ENCODE data around the gene CCDC68.
"Not testable (repeated sequence)": the region's sequence is repeated elsewhere in the genome, so short reads cannot be mapped to it uniquely, and the experiment has no call there.

The CCDC68 gene, protein sequence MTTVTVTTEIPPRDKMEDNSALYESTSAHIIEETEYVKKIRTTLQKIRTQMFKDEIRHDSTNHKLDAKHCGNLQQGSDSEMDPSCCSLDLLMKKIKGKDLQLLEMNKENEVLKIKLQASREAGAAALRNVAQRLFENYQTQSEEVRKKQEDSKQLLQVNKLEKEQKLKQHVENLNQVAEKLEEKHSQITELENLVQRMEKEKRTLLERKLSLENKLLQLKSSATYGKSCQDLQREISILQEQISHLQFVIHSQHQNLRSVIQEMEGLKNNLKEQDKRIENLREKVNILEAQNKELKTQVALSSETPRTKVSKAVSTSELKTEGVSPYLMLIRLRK

DNA sequence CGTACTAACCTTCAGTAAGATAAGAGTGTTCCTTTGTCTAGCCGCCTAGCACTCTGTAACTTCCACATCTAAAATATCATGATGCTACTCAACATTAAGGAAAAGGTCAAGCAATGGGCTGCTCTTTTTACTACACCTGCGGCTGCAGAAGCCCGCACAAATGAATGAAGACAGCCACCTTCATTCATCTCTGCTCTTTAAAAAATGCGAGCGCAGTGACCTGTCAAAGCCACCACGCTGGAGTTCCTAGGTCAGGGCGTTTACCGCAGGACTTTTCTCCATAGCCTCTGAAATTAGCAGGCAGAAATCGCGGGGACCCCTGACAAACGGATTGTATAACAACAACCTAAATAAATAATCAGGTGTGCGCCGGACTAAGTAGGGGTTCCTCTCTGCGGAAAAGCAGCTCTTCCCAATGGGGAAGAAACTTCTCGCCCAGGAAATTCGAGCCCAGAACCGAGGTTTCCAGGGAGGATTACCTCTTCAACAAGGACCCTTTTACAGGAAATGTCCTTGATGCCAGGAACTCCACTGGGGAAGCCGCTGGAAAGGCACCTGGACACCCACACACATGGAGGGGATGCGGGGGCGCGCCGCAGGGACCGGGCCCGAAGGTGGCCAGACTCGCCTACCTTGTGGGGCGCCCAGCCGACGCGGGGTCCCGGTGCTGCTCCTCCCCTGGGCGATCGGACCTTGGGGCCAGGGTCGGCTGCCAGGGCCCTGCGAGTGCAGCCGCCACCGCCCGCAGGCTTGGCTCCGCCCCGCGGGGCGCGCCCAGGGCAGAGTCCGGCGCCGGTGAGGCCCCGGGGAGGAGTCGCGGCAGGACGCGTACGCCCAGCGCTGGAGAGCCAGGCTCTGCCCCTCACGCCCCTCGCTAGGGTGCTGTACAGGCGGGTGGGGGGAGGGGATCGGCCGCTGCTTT, at the start of gene CCDC68:
Gene CCDC68, minus strand, starts transcription at position 758 of the 922 bp plus-strand sequence. CDS start 16,670 bp downstream, outside the sequence.
- peak; percentile 59 for DNase-seq

DNA sequence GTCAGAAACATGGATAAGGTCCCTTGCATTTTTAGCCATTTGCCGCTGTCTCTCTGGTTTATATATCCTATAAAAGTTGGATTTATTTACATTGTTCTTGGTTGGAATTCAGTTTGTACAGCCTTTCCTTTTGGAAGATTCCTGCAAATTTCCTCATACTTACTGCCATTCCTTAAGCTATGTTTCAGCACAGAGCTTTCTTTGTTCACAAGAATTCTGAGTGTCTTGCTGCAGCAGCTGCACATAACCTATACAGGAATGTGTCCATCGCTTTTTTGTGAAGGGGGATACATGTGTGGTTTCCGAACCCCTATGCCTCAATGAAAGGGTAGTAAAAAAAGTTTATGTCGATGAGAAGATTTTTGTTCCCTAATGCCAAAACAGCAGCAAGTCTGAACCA, 48.3 kb upstream of the CCDC68 start:
- no peak for DNase-seq

DNA sequence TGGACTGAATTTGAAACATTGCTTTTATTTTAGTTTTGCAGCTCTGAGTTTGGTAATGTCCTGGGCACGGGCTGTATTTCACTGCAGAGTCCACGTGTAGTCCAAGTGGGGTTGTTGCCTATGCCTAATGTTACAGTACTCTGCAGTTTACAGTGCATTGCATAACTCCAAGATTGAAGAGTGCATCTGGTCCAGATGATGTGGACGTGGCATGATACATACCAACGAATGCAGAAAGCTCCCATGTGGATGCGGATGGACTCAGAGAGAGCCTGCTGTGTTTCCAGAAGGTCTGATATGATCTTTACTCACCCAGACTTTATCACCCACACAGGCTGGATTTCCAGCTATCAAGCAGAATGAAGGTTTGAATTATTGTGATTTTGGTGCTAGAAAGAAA, 44.4 kb upstream of the CCDC68 start:
- DNase-seq, result no peak

DNA sequence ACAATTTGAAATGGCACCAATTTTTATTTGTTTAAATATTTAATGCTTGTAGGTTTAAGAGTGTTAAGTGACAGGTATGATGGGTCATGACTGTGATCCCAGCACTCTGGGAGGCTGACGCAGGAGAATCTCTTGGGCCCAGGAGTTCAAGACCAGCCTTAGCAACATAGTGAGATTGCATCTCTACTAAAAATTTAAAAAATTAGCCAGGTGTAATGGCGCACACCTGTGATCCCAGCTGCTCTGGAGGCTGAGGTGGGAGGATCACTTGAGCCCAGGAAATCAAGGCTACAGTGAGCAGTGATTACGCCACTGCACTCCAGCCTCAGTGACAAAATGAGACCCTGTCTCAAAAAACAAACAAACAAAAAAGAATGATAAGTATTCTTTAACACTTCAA, 43.0 kb upstream of the CCDC68 start:
- no peak for DNase-seq

DNA sequence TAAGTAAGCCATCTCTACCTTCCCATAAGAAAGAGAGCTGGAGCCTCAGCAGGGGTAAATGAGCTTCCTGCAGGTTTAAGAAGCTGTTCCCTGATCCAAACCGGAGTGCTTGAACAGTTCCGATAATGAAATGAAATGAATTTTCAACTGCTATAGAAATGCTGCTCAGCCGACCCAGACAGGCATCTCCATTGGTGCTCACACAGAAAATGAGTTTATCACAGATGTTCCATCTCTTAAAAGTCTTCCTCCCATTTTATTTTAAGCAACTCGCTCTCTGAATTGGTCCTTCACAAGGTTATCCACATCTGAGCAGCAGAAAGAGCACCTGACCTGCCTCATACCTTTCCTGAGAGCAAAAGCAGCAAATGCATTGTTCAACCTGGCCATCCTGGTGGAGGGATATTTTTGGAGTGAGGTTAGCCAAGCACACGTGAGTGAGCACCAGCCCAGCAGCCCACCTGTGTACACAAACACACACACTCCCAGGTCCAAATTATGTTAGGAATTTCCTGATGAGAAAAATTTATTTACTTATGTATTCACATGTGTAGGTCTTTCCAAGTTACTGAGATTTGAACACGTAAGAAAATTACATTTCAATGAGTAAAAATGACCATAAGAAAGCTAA, 42.2 kb upstream of the CCDC68 start:
- peak; percentile 51 for DNase-seq

DNA sequence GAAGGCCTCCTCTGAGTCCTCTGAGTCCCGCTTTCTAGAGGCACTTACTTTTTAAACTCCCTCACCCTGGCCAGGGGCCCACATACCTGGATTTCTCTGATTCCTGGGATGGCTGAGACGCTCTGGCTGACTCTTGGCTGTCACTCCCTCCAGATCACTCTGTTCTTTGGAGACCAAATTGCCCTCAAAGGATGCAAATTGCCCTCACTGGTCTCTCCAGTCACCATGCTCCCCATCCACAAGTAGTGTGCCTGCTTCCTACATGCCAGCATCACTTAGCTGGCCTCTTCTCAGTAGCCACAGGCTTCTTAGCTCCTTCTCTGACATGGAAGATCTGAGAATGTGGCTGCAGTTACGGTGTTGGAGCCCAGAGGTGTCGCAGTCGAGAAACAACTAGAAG, 41.3 kb upstream of the CCDC68 start:
- DNase-seq, result no peak

DNA sequence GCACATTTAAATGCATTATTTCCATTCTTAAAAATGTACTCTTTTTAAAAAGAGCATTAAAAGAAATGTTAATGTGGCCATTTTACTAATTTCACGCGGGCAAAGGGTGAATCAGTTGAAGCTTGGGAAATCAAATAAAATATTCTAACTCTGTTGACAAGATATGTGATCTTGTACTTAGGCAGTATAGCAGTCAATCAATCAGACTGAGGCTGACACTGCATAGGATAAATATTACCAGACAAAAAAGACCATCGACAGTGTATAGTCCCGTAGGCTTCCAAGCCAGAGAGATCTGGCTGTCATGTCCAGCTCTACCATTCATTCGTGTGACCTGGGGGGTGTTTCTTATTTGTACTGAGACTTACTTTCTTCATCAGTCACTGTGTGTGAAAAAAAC, 39.8 kb upstream of the CCDC68 start:
- DNase-seq, result no peak

DNA sequence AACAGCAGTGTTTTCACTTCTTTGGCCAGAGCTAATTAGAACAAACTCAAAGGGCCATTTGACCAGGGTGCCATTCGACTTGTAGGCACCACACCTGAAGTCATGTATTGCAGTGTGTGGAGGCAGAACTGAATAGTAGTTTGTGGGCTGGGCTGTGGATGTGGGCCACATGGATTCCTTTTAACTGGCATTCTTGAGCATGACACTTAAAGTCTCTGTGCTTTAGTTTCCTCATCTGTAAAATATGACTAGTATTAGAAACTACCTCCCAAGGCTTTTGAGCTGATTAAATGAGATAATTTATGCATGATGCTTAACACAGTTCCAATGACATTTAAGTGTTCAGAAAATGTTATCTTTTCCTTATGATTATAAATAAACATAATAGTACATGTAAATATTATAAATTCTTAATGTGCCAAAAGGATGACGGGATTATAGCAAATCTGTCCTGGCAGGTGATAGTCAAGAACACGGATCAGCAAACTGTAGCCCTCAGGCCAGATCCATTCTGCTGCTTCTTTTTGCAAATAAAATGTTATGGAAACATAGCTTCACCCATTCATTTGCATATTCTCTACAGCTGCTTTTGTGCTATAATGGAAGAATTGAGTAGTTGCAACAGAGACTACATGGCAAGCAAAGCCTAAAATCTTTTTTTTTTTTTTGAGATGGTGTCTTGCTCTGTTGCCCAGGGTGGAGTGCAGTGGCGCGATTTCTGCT, 36.3 kb upstream of the CCDC68 start:
- DNase-seq, result no peak

DNA sequence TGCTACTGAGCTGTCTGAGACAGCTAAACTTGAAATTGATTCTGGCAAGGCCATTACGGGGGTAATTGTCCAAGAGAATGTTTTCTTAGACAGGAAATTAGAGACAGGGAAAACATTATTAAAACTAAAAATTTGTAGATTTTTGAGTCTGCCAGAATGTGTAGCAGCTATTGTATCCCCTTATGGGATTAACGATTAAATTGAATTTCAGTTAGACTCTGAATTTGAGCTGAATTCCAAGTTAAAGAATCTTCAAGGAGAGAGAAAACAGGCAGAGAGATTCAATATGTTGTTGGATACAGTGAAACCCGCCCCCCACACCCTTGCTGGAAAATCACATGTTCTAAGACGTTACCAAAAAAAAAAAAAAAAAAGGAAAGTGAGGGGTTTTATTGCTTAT, 32.7 kb upstream of the CCDC68 start:
- no peak for DNase-seq

DNA sequence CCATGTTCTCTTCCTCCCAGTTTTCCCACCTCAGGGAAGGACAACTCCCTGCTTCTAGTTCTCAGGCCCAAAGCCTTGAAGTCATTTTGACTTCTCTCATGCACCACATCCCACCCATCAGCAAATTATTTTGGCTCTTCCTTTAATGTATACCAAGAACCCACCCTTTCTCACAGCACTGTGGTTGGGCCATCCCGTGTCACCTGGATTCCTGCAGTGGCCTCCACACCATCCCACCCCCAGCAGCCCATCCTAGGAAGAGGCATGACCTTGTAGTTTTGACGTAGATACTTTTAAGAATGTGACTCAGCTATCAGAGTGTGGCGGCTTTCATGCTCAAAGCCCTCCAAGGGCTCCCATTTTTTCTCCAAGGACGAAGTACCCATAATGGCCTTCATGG, 25.6 kb upstream of the CCDC68 start:
- no peak for DNase-seq

DNA sequence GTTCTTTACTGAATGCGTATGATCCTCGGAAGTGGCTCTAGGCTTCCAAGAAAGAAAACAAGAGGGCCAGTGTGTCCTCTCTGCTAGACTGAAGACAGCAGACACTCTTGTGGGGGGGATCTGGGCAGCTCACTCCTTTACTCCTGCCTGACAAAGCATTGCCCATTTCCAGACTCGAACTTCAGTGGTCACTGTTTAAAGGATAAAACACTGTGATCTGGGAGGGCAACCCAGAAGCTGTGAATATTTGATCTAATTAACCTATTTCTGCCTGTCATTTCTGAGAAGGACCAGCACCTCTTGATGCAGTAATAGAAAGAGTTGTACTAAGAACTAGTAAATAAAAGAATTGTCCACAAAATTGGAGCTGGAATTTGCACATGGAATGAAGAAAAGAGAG, 24.5 kb upstream of the CCDC68 start:
- DNase-seq, result no peak

DNA sequence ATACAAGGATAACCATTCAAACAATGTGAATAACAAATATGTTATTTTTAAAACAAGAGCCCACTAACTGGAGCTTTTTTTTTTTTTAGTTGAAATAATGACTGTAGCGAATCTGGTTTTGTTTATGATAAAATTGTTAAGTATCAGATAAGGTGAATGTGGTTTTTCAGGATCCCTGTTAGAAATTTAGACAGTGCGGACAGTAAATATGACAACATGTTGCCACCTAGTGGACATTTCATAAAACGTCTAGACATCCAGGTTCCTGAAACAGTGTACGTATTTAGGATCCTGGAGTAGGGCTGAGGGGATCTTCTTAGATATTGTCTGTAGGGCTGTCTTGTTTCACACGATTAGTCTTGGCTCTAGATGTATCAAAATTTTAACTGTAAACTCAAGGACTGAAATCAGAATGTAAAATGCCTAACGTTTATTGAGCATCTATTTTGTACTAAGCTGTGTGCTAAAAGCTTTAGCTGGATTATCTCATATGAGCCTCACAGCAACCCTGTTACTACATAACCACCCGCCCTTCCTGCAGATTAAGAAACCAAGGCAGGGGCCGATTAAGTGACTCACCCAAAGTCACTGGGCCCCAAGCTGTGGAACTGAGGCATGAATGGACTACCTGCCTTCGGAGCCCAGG, 23.9 kb upstream of the CCDC68 start:
- peak; percentile 74 for DNase-seq

DNA sequence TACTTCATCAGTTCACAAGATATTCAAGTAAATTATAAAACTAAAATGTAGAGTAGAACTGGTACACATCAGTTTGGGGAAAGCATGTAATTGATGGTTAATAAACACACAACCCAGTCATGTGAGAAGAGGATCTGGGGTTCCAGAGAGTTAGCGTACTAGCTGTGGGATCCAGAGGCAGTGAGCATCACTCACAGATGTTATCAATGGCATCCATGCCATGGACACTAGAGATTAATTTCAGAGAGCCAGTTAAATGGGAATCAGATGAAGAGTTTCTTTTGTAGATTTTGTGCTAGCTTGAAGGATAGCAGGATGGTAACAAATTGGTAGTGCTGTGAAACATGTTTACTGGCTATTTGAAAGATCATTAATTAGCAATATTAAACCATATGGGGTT, 21.8 kb upstream of the CCDC68 start:
- no peak for DNase-seq

DNA sequence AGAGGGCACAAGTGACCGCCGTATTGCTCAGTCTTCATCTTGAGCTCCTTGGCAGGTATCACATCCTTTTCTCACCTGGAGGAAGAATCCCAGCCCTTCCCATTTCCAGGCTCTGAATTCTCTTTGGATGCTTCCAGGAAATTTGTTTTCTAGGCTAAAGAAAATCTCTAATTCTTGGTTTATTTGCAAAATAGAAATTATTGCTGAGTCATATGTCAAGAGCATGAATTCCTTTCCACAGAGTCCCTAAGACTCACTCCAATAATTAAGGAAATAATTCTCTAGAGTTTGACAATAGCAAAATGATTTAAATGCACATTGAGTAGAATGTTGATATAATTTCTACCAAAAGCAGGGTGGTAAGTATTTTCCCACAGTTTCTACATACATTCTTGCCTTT, 16.3 kb upstream of the CCDC68 start:
- no peak for DNase-seq

DNA sequence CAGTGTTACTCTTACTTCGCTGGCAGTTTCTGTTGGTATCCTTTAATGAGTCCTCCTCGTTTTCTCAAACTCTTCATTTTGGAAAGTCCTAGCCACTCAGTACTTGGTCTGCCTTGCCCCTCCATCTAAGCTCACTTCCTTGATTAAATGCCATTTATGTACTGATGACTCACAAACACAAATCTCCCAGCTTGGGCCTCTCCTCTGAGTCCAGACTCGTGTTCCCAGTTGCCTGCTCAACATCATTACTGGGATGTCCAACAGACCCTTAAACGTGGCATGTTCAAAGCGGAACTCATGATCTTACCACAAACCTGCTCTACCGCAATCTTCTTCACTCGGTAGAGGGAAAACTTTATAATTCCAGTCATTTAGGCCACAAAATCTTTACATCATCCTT, 13.8 kb upstream of the CCDC68 start:
- DNase-seq, result no peak

DNA sequence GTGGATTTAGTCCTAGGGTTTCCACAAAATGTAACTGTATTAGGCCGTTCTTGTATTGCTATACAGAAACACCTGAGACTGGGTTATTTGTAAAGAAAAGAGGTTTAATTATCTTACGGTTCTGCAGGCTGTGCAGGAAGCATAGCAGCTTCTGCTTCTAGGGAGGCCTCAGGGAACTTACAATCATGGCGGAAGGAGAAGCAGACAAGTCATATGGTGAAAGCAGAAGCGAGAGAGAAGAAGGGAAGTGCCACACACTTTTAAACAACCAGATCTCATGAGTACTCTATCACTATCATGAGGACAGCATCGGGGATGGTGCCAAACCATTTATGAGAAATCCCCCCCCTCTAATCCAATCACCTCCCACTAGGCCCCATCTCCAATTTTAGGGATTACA, 9.5 kb upstream of the CCDC68 start:
- DNase-seq, result no peak

DNA sequence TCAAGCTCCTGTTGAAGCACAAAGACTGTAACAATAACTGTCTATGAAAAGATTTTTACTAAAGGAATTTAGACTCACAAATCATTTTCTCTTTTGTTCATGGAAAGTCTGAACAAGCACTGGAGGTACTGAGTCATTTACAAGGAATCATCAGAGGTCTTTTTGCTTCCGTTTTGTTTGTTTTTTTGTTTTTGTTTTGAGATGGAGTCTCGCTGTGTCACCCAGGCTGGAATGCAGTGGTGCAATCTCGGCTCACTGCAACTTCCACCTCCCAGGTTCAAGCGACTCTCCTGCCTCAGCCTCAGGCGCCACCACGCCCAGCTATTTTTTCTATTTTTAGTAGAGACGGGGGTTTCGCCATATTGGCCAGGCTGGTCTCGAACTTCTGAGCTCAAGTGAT, 9.0 kb upstream of the CCDC68 start:
- DNase-seq, result not testable (repeated sequence)

DNA sequence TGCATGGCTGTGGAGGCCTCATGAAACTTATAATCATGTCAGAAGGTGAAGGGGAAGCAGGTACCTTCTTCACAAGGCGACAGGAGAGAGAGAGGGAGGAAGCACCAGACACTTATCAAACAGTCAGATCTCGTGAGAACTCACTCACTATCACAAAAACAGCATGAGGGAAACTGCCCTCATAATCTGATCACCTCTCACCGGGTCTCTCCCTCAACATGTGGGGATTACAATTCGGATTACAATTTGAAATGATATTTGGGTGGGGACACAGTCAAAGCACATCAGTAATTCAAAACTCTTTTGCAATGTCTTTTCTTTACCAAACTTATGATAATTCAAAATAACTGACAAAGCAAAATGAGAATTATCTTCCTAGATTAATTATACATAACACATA, 8.5 kb upstream of the CCDC68 start:
- DNase-seq, result no peak

DNA sequence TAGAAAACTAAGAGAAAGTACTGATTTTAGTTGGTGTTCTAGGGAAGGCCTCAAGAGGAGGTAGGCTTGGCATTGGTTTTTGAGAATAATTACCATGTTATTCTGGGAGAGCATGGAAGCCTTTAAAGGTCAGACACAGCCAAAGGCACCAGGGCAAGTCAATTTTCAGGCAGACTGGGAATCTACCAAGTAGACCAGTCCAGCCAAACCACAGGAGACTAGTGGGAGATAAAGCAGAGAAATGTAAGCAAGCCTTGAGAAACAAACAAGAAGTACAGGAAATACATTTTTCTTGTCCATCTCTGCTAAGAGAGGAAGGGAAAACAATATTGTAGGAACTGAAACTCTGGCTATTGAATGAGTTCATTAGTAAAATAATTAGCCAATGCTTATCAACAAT, 5.5 kb upstream of the CCDC68 start:
- no peak for DNase-seq

DNA sequence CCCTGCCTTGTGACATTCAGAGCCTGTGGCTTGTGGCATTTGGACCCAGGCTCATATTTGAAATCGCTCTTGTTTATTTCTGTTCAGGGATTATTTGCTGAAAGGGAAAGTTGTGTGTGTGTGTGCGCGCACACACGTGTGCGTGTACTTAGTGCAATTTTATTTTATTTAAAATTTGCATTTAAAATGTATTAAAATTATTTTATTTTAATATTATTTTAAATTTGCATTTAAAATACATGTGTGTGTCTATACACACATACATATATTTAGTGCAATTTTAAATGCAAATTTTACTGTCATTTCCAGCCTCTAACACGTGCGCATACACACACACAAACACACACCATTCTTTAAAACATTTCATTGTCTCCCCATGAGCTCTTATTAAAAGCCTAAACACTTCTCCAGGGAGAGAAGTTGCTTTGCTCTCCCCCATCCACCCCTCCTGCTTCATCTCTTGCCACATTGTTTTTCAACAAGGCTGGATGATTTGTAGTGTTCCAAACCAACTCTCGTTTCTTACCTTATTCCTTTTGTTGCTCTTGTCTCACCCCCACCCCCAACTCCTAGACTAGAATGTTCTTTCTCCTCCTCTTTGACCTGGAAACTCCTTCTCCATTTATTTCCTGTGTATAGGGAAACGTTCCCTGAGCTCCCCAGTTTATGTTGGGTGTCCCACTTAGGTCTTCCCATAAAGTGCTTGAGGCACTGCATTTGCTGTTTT, 3.8 kb upstream of the CCDC68 start:
- no peak for DNase-seq

DNA sequence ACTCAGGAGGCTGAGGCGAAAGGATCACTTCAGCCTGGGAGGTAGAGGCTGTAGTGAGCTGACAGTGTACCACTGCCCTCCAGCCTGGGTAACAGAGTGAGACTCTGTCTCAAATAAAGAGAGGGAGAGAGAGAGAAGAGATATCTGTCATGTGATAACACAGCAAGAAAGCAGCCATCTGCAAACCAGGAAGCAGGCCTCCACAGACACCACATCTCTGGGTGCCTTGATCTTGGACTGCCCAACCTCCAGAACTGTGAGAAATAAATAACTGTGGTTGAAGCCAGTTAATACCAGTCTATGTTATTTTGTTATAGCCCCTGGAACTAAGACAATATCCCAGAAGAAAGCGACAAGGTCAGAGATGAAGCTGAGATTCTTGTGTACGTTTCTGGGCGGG, 2.6 kb upstream of the CCDC68 start:
- DNase-seq, result no peak

DNA sequence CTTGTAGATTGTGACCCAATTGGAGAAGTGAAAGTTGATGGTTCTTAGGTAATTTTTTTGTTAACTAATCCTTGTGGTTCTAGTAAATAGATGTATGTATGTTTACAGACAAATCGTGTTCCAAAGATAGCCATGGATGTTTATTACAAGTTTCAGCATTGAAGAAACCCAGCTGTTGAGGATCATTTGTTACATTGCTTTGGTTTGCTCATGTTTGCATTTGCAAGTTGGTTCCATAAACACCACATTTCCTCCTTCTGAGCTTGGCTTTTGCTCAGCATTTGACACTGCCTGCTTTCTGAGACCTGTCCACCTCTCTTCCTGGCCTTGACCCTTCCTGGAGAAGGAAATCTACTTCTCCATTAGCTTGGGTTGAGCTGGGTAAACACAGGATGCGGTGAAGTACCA, 1.8 kb upstream of the CCDC68 start:
- DNase-seq, result no peak

Data from NCI-H510A treated with DMSO at 0.1 percent for 48 hours (cell line).